Sigmoid colon (tissue), 7 donors: ENCODE measurements around the gene GEMIN5. TPM values are rescaled to one million over a fixed set of nuclear protein-coding genes. Genes with fewer than 3 reads are reported as not detected.

Source experiments
- DNase-seq: peaks from one replicate; pipeline ENCODE4 v3.0.0-alpha.2; 2019
- H3K27ac ChIP-seq, 4 donors: fragments of 200-600 bp; sonication (generic); one replicate each; pipeline ENCODE4 v1.5.1; 2016 to 2019; ENCODE audit warnings: mild to moderate bottlenecking in 1 of 4
- H3K27me3 ChIP-seq, 3 donors: fragments of 200-600 bp; sonication (generic); one replicate each; pipeline ENCODE4 v1.5.1; 2019; ENCODE audit warnings: mild to moderate bottlenecking in 1 of 3
- H3K36me3 ChIP-seq, 4 donors: fragments of 200-600 bp; sonication (generic); one replicate each; pipeline ENCODE4 v1.5.1; 2016 to 2019
- H3K4me1 ChIP-seq, 4 donors: fragments of 200-600 bp; sonication (generic); one replicate each; pipeline ENCODE4 v1.5.1; 2017 to 2019
- H3K4me3 ChIP-seq, 4 donors: fragments of 200-600 bp; sonication (generic); one replicate each; pipeline ENCODE4 v1.5.1; 2017 to 2019; ENCODE audit warnings: mild to moderate bottlenecking in 2 of 4, moderate library complexity in 1 of 4
- H3K9me3 ChIP-seq, 4 donors: fragments of 200-600 bp in 3 of 4; sonication (generic) in 3 of 4; one replicate each; pipeline versions ENCODE4 v1.5.1 to v1.6.1; 2013 to 2019
- EP300 ChIP-seq, 4 donors: sonication (generic); formaldehyde crosslinking; IDR thresholded peaks; one replicate each; pipeline ENCODE4 v1.6.1; 2017; ENCODE audit warnings: antibody characterized with exemption in 4 of 4
- POLR2A ChIP-seq, 2 donors: fragments of 450-650 bp; IDR thresholded peaks; one replicate each; pipeline ENCODE4 v1.6.1; 2016; ENCODE audit warnings: antibody characterized with exemption in 2 of 2, mild to moderate bottlenecking in 2 of 2, moderate library complexity in 2 of 2
- POLR2AphosphoS5 ChIP-seq, 4 donors: sonication (generic); formaldehyde crosslinking; IDR thresholded peaks; one replicate each; pipeline ENCODE4 v1.6.1; 2017; ENCODE audit warnings: antibody characterized with exemption in 4 of 4
- WGBS, 2 donors: extraction: QIAGEN DNeasy Blood & Tissue Kit; methylation state at CpG; one replicate each; pipeline ENCODE4 v1.1.7; 2013; 5-methylcytosine and 5-hydroxymethylcytosine counted together
- intact Hi-C: fragments of 100-400 bp; cut with DNase I; formaldehyde crosslinking; loops from one replicate; pipeline ENCODE4 v1.15.1; 2023
- polyA plus RNA-seq, 3 donors: library from polyadenylated mRNA; stranded (reverse); fragments of 200-250 nt; gene quantifications; one replicate each; pipeline ENCODE4 v1.2.3, GENCODE V29; 2013
- total RNA-seq, 4 donors: library from RNA; depleted of rRNA; stranded (reverse); fragments of >200 nt; gene quantifications; one replicate each; pipeline ENCODE4 v1.1.0, GENCODE V29; 2016
- TF ChIP-seq, protein P1 (sequence below), 4 experiments: fragments of 450-650 bp in 3 of 4; fragments of 200-600 bp in 1 of 4; IDR thresholded peaks; one replicate each; pipeline ENCODE4 v1.5.1; 2016 to 2019; ENCODE audit warnings: antibody characterized with exemption in 4 of 4, mild to moderate bottlenecking in 3 of 4, moderate library complexity in 2 of 4
- donor health status: healthy with polysubstance abuse.
- donor health status: Bipolar disorder and iron deficiency.
- donor health status: healthy.

Gene GEMIN5
- total and polyA plus RNA-seq, 7 donors, result 0.92 to 15.2 (median 12.2) TPM

DNA sequence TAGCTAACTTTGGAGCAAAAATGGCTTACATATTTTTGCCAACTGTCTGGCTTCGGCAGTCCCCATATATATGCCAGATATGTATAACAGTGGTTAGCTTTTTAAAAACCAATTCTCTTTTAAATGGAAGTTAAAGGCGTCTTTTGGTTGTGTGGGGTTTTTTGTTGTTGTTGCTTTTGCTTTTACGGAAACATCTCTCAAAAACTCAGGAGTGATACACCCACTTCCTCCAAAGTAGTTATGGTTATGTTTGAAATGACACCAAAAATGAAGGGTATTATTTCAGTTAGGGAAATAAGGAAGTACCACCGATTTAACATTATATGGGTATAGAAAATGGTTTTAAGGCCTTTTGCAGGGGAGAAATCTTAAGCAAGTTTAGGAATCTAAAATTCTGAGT, 77.2 kb downstream of the GEMIN5 start:
- no peaks in the 10 kb centered on the region for H3K9me3 ChIP-seq
- intact Hi-C loops, result loop anchor here (5.0 kb wide), 1 partner anchor 208 kb away; no protein-coding TSS in a partner anchor
- TF ChIP-seq POLR2A (IDR thresholded peaks at IDR 0.05) (no peak), POLR2AphosphoS5 (IDR thresholded peaks at IDR 0.05) (no peak), EP300 (IDR thresholded peaks at IDR 0.05) (no peak)
- TF ChIP-seq, protein P1, sequence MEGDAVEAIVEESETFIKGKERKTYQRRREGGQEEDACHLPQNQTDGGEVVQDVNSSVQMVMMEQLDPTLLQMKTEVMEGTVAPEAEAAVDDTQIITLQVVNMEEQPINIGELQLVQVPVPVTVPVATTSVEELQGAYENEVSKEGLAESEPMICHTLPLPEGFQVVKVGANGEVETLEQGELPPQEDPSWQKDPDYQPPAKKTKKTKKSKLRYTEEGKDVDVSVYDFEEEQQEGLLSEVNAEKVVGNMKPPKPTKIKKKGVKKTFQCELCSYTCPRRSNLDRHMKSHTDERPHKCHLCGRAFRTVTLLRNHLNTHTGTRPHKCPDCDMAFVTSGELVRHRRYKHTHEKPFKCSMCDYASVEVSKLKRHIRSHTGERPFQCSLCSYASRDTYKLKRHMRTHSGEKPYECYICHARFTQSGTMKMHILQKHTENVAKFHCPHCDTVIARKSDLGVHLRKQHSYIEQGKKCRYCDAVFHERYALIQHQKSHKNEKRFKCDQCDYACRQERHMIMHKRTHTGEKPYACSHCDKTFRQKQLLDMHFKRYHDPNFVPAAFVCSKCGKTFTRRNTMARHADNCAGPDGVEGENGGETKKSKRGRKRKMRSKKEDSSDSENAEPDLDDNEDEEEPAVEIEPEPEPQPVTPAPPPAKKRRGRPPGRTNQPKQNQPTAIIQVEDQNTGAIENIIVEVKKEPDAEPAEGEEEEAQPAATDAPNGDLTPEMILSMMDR (IDR thresholded peaks at IDR 0.05), result no peak
- DNase-seq, result no peak
- peaks cover 0 to 56% (median 48%) of the 10 kb centered on the region in 4 donors for H3K4me1 ChIP-seq
- H3K27ac ChIP-seq, result peak overlapping the region; percentile 96 to 99 (median 98)
- H3K36me3 ChIP-seq, result peaks cover under 1 to 25% (median 7%) of the 10 kb centered on the region in 4 donors
- 9 to 22% methylated on average over 4 of the region's 4 CpGs for WGBS, 2 donors
- H3K4me3 ChIP-seq, result peak overlapping the region in 3 of 4 donors; percentile 78 to 88 (median 83)
- no peaks in the 10 kb centered on the region for H3K27me3 ChIP-seq

DNA sequence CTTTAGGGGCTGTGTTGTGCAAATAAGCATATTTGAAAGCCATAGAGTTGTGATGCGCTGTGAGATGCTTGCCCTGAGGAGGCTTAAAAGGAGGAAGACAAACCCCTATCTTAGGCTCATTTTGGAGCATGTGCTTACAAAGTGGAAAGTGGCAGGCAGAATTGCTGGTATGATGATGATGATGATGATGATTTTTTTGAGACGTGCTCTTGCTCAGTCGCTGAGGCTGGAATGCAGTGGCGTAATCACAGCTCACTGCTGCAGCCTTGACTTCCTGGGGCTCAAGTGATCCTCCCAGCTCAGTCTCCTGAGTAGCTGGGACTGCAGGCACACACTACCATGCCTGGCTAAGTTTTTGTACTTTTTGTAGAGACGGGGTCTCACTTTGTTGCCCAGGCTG, 77.9 kb downstream of the GEMIN5 start:
- DNase-seq, result peak; percentile 73
- no peaks in the 10 kb centered on the region for H3K27me3 ChIP-seq
- H3K4me3 ChIP-seq, result peak overlapping the region; percentile 78 to 91 (median 86)
- no peaks in the 10 kb centered on the region for H3K9me3 ChIP-seq
- intact Hi-C loops, result loop anchor here (5.0 kb wide), 1 partner anchor 208 kb away; no protein-coding TSS in a partner anchor
- peaks cover 0 to 56% (median 48%) of the 10 kb centered on the region in 4 donors for H3K4me1 ChIP-seq
- peak overlapping the region; percentile 96 to 99 (median 98) for H3K27ac ChIP-seq
- WGBS, 2 donors, result 19 to 26% methylated on average over 5 of the region's 5 CpGs
- H3K36me3 ChIP-seq, result peaks cover 0 to 19% (median under 1%) of the 10 kb centered on the region in 4 donors
- TF ChIP-seq, protein P1 (IDR thresholded peaks at IDR 0.05), result no peak
- TF ChIP-seq POLR2AphosphoS5 (IDR thresholded peaks at IDR 0.05), result peak in 2 of 4 donors; percentile 30 to 42

DNA sequence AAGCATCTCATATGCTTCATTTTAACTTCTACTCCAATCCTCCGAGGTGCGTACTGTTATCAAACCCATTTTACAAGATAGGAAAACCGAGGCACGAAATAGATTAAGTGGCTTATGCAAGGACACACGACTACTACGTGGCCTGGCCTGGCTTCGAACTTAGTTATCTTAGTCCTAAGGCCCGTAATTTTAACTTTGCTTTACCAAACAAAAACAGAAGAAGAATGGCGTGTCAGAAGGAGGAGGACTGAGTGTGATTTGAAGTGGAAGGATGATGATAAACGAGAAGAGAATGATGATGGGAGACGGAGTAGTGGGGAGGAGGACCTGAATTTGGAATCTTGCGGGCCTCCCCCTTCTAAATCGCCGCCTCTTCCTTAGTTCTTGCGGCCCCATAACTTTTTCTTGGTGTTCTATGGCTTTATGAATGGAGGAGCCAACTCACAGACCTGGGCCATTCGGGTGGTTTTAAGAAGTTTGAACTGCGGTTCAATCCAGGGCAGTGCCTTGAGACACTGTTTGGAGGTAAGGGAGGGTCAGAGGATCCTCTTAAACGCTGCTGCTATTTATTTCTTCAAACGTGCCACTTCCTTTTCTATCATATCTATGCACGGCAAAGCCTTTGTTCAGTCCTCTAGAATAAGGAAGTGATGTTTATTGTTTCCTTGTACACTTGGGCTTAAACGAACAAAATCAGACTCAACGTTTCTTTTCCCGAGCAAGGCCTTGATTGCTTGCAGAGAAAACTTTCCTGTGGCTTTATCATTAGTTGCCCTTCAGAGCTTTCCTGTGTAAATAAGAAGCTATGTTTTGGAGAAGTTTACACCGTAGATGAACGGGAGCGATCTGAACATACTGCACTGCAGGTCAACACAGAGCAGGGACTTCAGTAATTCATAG, 78.8 kb downstream of the GEMIN5 start:
- intact Hi-C loops, result loop anchor here (2.0 to 10.0 kb wide), 4 partner anchors 80 to 414 kb away; partner anchors contain the start of genes GEMIN5, HAND1, LARP1 and SAP30L
- TF ChIP-seq POLR2AphosphoS5 (IDR thresholded peaks at IDR 0.05) (no peak), EP300 (IDR thresholded peaks at IDR 0.05) (no peak), POLR2A (IDR thresholded peaks at IDR 0.05) (no peak)
- TF ChIP-seq, protein P1 (IDR thresholded peaks at IDR 0.05), result no peak
- Histone ChIP-seq H3K9me3 (no peaks in the 10 kb centered on the region), H3K27me3 (no peaks in the 10 kb centered on the region), H3K4me1 (peaks cover 0 to 56% (median 48%) of the 10 kb centered on the region in 4 donors), H3K4me3 (peak overlapping the region; percentile 78 to 91 (median 86)), H3K36me3 (peaks cover 0 to 10% (median 0%) of the 10 kb centered on the region in 4 donors), H3K27ac (peak overlapping the region; percentile 96 to 99 (median 98))
- DNase-seq, result no peak
- WGBS, 2 donors, result 0% methylated on average over 26 of the region's 26 CpGs

DNA sequence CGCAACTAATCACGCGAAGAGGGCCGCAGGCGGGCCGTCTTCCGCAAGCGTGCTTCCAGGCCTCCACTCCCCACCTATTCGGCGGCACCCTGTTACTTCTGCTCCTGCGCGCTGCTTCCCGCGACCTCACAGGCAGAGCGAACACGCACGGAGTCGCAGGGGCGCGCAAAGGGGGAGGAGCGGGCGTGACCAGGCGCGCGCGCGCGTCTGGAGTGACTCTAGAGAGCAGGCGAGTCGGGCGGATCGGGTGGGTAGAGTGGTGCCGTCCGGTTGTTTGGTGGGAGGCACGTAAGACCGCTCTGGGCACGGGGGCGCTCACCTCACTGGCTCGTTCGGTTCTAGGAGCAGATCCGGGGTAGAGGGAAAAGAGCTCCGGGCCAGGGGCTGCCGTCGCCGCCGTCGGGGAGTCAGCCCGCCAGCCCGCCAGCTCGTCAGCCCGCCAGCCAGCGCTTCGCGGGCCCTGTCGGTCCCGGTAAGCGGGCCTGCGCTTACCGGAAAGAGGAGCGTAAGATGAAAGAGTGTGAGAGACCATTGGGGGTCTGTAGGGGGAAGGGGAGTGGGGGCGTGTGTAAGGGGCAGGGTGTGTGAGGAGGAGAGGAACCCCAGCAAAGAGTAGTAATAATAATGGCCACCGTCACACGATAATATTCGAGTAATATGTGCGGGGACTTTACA, 79.6 kb downstream of the GEMIN5 start, which contains the start of gene CNOT8:
CNOT8 (plus strand) TSS at position 331 of the 675 bp plus-strand sequence. CDS start 4,652 bp downstream, outside the sequence.
- TF ChIP-seq, protein P1 (IDR thresholded peaks at IDR 0.05), result no peak
- TF ChIP-seq POLR2A (IDR thresholded peaks at IDR 0.05) (peak; percentile 91 to 93), POLR2AphosphoS5 (IDR thresholded peaks at IDR 0.05) (peak; percentile 89 to 97 (median 93))
- intact Hi-C loops, result loop anchor here (2.0 to 10.0 kb wide), 4 partner anchors 80 to 414 kb away; partner anchors contain the start of genes GEMIN5, HAND1, LARP1 and SAP30L
- H3K9me3 ChIP-seq, result no peaks in the 10 kb centered on the region
- H3K27me3 ChIP-seq, result no peaks in the 10 kb centered on the region
- peak within 1 kb of the TSS; percentile 96 to 99 (median 98) for H3K27ac ChIP-seq
- H3K4me1 ChIP-seq, result peaks cover 0 to 56% (median 47%) of the 10 kb centered on the region in 4 donors
- H3K4me3 ChIP-seq, result peak within 1 kb of the TSS; percentile 78 to 91 (median 86)
- peak; percentile 99 for DNase-seq
- peaks cover 0 to 3% (median 0%) of the 10 kb centered on the region in 4 donors for H3K36me3 ChIP-seq
- 0% methylated on average over 65 of the region's 65 CpGs for WGBS, 2 donors
